HepG2 (cell line): Measurements from ENCODE around the gene YBX2. TPM values are rescaled to one million over a fixed set of nuclear protein-coding genes. Genes with fewer than 3 reads are reported as not detected.

Experiments
- ARID4A ChIP-seq: sonication (generic); formaldehyde crosslinking; IDR thresholded peaks from 2 replicates; pipeline ENCODE4 v1.5.0; 2020; ENCODE audit warnings: mild to moderate bottlenecking, missing genetic modification reagents, borderline replicate concordance
- BCL3 ChIP-seq: sonication (generic); formaldehyde crosslinking; IDR thresholded peaks from 2 replicates; pipeline ENCODE4 v1.5.1; 2020; ENCODE audit warnings: mild to moderate bottlenecking, missing genetic modification reagents, moderate library complexity
- DR1 ChIP-seq: sonication (generic); formaldehyde crosslinking; IDR thresholded peaks from 2 replicates; pipeline ENCODE4 v1.8.0; 2021; ENCODE audit warnings: mild to moderate bottlenecking, missing genetic modification reagents, inconsistent platforms
- FOSL2 ChIP-seq: sonication (generic); formaldehyde crosslinking; IDR thresholded peaks from 2 replicates; pipeline ENCODE4 v1.4.0; 2020; ENCODE audit warnings: missing genetic modification reagents
- FOXO1 ChIP-seq: sonication (generic); formaldehyde crosslinking; IDR thresholded peaks from 2 replicates; pipeline ENCODE4 v1.4.0; 2020; ENCODE audit warnings: missing genetic modification reagents
- IKZF1 ChIP-seq: fragments of 450-650 bp; IDR thresholded peaks from 2 replicates; pipeline ENCODE4 v1.7.1; 2016
- KMT2B ChIP-seq: IDR thresholded peaks from 2 replicates; pipeline ENCODE4 v1.6.1; 2016; ENCODE audit warnings: missing genetic modification reagents, missing compliant biosample characterization
- MLX ChIP-seq: IDR thresholded peaks from 2 replicates; pipeline ENCODE4 v1.6.1; 2016
- NFYB ChIP-seq: sonication (generic); formaldehyde crosslinking; IDR thresholded peaks from 2 replicates; pipeline ENCODE4 v1.4.0; 2020; ENCODE audit warnings: missing genetic modification reagents
- NPAS2 ChIP-seq: sonication (generic); formaldehyde crosslinking; IDR thresholded peaks from 2 replicates; pipeline ENCODE4 v1.8.0; 2022; ENCODE audit warnings: mild to moderate bottlenecking, missing genetic modification reagents, borderline replicate concordance
- RBM22 ChIP-seq: fragments of 200-400 bp; formaldehyde crosslinking; optimal IDR thresholded peaks from 2 replicates; pipeline ENCODE3; 2017; ENCODE audit warnings: mild to moderate bottlenecking, low read length, moderate library complexity
- SP140L ChIP-seq: sonication (generic); formaldehyde crosslinking; IDR thresholded peaks from 2 replicates; pipeline ENCODE4 v1.4.0; 2020; ENCODE audit warnings: missing genetic modification reagents, borderline replicate concordance
- ZBTB4 ChIP-seq: sonication (generic); formaldehyde crosslinking; IDR thresholded peaks from 2 replicates; pipeline ENCODE4 v1.4.0; 2020; ENCODE audit warnings: missing genetic modification reagents, mild to moderate bottlenecking, borderline replicate concordance
- ZC3H4 ChIP-seq: sonication (generic); formaldehyde crosslinking; IDR thresholded peaks from 2 replicates; pipeline ENCODE4 v1.4.0; 2020; ENCODE audit warnings: missing genetic modification reagents, borderline replicate concordance
- ZFP36L1 ChIP-seq: sonication (generic); formaldehyde crosslinking; IDR thresholded peaks from 2 replicates; pipeline ENCODE4 v1.8.0; 2022; ENCODE audit warnings: mild to moderate bottlenecking, missing genetic modification reagents, moderate library complexity
- ZMAT3 ChIP-seq: sonication (generic); formaldehyde crosslinking; conservative IDR thresholded peaks from 2 replicates; pipeline ENCODE4 v1.7.0; 2021; ENCODE audit warnings: missing genetic modification reagents
- ZMYM2 ChIP-seq: sonication (generic); formaldehyde crosslinking; IDR thresholded peaks from 2 replicates; pipeline ENCODE4 v1.8.0; 2022; ENCODE audit warnings: mild to moderate bottlenecking, missing genetic modification reagents
- ZNF224 ChIP-seq: sonication (generic); formaldehyde crosslinking; IDR thresholded peaks from 2 replicates; pipeline ENCODE4 v1.5.0; 2020; ENCODE audit warnings: mild to moderate bottlenecking, missing genetic modification reagents
- ZNF441 ChIP-seq: sonication (generic); formaldehyde crosslinking; IDR thresholded peaks from 2 replicates; pipeline ENCODE4 v1.7.0; 2021; ENCODE audit warnings: missing genetic modification reagents, borderline replicate concordance
- ZNF598 ChIP-seq: sonication (generic); formaldehyde crosslinking; IDR thresholded peaks from 2 replicates; pipeline ENCODE4 v1.5.1; 2020; ENCODE audit warnings: mild to moderate bottlenecking, missing genetic modification reagents, borderline replicate concordance
- ZNF768 ChIP-seq: sonication (generic); formaldehyde crosslinking; IDR thresholded peaks from 2 replicates; pipeline ENCODE4 v1.4.0; 2020; ENCODE audit warnings: missing genetic modification reagents
- ZZZ3 ChIP-seq: sonication (generic); formaldehyde crosslinking; IDR thresholded peaks from 2 replicates; pipeline ENCODE4 v1.4.0; 2020; ENCODE audit warnings: missing genetic modification reagents, mild to moderate bottlenecking, borderline replicate concordance
- polyA plus RNA-seq, 8 experiments: library from polyadenylated mRNA; depleted of rRNA in 3 of 8; stranded (reverse) in 7 of 8; unstranded in 1 of 8; fragments of >200 nt; fragmentation: Illumina TruSeq in 4 of 8; extraction: Trizol in 4 of 8; gene quantifications; 2 replicates each; pipeline versions ENCODE4 v1.2.1 to v1.2.3, GENCODE V29; 2011 to 2016; ENCODE audit warnings: low read depth in 4 of 8, missing spikeins in 1 of 8, mixed read lengths in 1 of 8; ENCODE audit not compliant: insufficient read depth in 1 of 8
- total RNA-seq, 5 experiments: library from RNA; depleted of rRNA; stranded (reverse); fragments of >200 nt; fragmentation: Illumina TruSeq; extraction: Trizol; gene quantifications; 2 replicates each; pipeline ENCODE4 v1.2.3, GENCODE V29; 2016; ENCODE audit warnings: low read depth in 1 of 5

The YBX2 gene
- total and polyA plus RNA-seq, 2 of the 13 experiments (the other 11 are each of a cell fraction or from before 2014, with no cell fraction given) = 0.12 to 0.22 TPM

- TF ChIP-seq DR1 (CRISPR knock-in tag) (no peak), SP140L (CRISPR knock-in tag) (no peak), ZMAT3 (peak; percentile 42; the same call in 1 of the 2 replicates), FOXO1 (CRISPR knock-in tag) (peak; percentile 34; the same call in 1 of the 2 replicates), ZNF598 (CRISPR knock-in tag) (peak; percentile 67; the same call in 1 of the 2 replicates), ZNF224 (CRISPR knock-in tag) (peak; percentile 74; the same call in 1 of the 2 replicates), ZBTB4 (CRISPR knock-in tag) (no peak), ZZZ3 (CRISPR knock-in tag) (no peak), FOSL2 (CRISPR knock-in tag) (peak; percentile 42), ZNF768 (CRISPR knock-in tag) (peak; percentile 63; the same call in 1 of the 2 replicates), ARID4A (CRISPR knock-in tag) (peak; percentile 57; the same call in 1 of the 2 replicates), NPAS2 (CRISPR knock-in tag) (no peak), ZC3H4 (CRISPR knock-in tag) (0 out of 2 replicates have a peak, but pooled peaks have one; percentile 25), ZMYM2 (CRISPR knock-in tag) (no peak), RBM22 (no peak), ZNF441 (CRISPR knock-in tag) (no peak), NFYB (CRISPR knock-in tag) (no peak), IKZF1 (no peak), KMT2B (CRISPR knock-in tag) (peak; percentile 44; the same call in 1 of the 2 replicates), BCL3 (peak; percentile 93), ZFP36L1 (CRISPR knock-in tag) (0 out of 2 replicates have a peak, but pooled peaks have one; percentile 34), MLX (CRISPR knock-in tag) (peak; percentile 45; the same call in 1 of the 2 replicates)
Observed at GRCh38 chr17:7280519-7281073, 13.8 kb downstream of the YBX2 start (continued).
